Tibial nerve (tissue), 3 donors: ENCODE results near the gene WDR74.
"Not testable (repeated sequence)": the region's sequence is repeated elsewhere in the genome, so short reads cannot be mapped to it uniquely, and the experiment has no call there.

Source experiments
- POLR2A ChIP-seq, 2 donors: fragments of 450-650 bp; IDR thresholded peaks; one replicate each; pipeline ENCODE4 v1.6.1; 2017; ENCODE audit warnings: antibody characterized with exemption in 2 of 2, mild to moderate bottlenecking in 2 of 2, moderate library complexity in 2 of 2
- TF ChIP-seq, protein P1 (sequence below), 5 experiments: fragments of 200-600 bp in 3 of 5; fragments of 450-650 bp in 2 of 5; sonication (generic) in 3 of 5; IDR thresholded peaks; one replicate each; pipeline ENCODE4 v1.5.1; 2016 to 2019; ENCODE audit warnings: antibody characterized with exemption in 5 of 5, mild to moderate bottlenecking in 3 of 5, moderate library complexity in 2 of 5

DNA sequence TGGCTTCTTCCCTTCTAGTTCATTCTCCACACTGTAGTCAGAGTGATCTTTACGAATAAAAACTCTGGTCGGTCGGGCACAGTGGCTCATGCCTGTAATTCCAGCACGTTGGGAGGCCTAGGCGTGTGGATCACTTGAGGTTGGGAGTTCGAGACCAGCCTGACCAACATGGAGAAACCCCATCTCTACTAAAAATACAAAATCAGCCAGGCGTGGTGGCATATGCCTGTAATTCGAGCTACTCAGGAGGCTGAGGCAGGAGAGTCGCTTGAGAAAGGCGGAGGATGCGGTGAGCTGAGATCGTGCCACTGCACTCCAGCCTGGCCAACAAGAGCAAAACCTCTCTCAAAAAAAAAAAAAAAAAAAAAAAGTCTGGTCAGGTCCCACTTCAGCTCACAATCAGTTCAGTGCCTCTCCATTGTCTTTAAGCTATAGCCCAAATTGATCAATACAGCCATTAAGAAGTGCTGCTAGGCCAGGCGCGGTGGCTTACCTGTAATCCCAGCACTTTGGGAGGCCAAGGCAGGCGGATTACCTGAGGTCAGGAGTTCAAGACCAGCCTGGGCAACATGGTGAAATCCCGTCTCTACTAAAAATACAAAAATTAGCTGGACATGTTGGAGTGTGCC, 22.3 kb upstream of the WDR74 start:
- TF ChIP-seq, protein P1, sequence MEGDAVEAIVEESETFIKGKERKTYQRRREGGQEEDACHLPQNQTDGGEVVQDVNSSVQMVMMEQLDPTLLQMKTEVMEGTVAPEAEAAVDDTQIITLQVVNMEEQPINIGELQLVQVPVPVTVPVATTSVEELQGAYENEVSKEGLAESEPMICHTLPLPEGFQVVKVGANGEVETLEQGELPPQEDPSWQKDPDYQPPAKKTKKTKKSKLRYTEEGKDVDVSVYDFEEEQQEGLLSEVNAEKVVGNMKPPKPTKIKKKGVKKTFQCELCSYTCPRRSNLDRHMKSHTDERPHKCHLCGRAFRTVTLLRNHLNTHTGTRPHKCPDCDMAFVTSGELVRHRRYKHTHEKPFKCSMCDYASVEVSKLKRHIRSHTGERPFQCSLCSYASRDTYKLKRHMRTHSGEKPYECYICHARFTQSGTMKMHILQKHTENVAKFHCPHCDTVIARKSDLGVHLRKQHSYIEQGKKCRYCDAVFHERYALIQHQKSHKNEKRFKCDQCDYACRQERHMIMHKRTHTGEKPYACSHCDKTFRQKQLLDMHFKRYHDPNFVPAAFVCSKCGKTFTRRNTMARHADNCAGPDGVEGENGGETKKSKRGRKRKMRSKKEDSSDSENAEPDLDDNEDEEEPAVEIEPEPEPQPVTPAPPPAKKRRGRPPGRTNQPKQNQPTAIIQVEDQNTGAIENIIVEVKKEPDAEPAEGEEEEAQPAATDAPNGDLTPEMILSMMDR (IDR thresholded peaks at IDR 0.05): not testable (repeated sequence)
- not testable (repeated sequence) for TF ChIP-seq POLR2A (IDR thresholded peaks at IDR 0.05)
